HL-60 (cell line): Measurements from ENCODE around the gene ASTN2.

ENCODE experiments used
- POLR2AphosphoS5 ChIP-seq: IDR thresholded peaks from 2 replicates; pipeline ENCODE4 v1.6.1; 2012; ENCODE audit warnings: low read depth
- TF ChIP-seq, protein P1 (sequence below): IDR thresholded peaks from one replicate; pipeline ENCODE4 v1.5.1; 2011; ENCODE audit warnings: low read length, control low read depth, inconsistent platforms; ENCODE audit not compliant: insufficient read depth

DNA sequence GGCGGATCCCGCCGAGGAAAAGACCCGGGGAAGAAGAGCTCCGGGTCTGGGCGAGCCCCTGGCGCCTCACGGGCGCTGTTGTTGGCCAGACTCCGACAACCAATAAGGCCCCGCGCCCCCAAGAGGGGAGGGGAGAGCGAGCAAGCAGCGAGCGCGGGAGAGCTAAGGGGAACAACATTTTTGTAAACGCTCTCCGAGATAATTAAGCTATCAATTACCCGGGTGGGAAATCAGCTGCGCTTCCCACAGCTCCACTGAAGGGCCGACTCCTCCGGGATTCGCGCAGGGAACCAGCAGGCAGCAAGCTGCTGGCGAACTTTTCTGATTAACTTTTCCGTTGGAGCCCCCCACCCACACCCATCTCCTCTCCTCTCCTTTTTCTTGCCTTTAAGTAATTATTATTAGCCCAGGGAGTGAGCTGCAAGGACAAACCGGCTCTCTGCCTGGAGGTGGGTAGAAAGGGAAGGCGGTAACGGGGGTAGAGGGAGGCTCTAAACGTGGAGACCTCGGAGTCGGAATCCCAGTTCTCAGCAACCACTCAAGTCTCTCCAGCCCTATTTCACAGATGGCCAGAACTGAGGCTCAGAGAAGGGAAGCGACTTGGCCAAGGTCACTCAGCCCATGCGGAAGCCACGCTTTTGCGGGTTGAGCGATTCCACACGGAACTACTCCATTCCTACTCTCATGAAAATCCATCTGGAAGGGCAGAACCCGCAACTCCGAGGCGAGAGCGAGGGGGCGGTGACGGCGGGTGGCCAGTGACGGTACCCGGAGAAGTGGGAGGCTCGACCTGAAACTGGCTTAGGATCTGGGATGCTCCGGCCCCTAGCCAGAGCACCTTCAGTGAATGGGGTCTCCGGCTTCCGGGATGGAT is 1.3 kb downstream of the ASTN2 start:
- TF ChIP-seq, protein P1, sequence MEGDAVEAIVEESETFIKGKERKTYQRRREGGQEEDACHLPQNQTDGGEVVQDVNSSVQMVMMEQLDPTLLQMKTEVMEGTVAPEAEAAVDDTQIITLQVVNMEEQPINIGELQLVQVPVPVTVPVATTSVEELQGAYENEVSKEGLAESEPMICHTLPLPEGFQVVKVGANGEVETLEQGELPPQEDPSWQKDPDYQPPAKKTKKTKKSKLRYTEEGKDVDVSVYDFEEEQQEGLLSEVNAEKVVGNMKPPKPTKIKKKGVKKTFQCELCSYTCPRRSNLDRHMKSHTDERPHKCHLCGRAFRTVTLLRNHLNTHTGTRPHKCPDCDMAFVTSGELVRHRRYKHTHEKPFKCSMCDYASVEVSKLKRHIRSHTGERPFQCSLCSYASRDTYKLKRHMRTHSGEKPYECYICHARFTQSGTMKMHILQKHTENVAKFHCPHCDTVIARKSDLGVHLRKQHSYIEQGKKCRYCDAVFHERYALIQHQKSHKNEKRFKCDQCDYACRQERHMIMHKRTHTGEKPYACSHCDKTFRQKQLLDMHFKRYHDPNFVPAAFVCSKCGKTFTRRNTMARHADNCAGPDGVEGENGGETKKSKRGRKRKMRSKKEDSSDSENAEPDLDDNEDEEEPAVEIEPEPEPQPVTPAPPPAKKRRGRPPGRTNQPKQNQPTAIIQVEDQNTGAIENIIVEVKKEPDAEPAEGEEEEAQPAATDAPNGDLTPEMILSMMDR = no peak
- no peak for TF ChIP-seq POLR2AphosphoS5
